OCI-LY3 (cell line): ENCODE measurements around the gene OR4D9.

Source experiments
- EZH2phosphoT487 ChIP-seq: fragments of 200-600 bp; shearing (Covaris generic); IDR thresholded peaks from 2 replicates; pipeline ENCODE4 v1.6.1; 2018; ENCODE audit warnings: antibody characterized with exemption, mixed run types, low read depth
- TF ChIP-seq, protein P1 (sequence below): fragments of 200-600, 300-600 bp; sonication (generic); IDR thresholded peaks from 2 replicates; pipeline ENCODE4 v1.5.1; 2014; ENCODE audit warnings: antibody characterized with exemption, low read length, low read depth

DNA sequence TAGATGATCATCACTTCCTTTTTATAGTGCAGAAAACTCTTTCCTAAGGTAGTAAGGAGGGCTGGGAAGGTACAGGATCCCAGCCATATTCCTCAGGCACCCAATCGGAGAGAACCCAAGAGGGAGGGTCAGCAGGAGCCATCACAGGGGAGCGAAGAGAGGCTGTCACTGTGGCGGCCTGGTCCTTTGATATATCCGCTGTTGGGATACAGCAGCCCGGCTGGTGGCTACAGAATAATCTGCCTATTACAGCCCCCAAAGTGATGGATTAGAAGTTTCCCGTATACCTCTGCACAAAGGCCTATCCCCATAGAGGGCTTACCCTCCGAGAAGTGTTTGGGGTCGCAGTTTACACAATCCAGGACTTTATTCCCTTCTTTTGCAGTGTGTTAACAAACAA is 48.5 kb downstream of the OR4D9 start:
- TF ChIP-seq, protein P1, sequence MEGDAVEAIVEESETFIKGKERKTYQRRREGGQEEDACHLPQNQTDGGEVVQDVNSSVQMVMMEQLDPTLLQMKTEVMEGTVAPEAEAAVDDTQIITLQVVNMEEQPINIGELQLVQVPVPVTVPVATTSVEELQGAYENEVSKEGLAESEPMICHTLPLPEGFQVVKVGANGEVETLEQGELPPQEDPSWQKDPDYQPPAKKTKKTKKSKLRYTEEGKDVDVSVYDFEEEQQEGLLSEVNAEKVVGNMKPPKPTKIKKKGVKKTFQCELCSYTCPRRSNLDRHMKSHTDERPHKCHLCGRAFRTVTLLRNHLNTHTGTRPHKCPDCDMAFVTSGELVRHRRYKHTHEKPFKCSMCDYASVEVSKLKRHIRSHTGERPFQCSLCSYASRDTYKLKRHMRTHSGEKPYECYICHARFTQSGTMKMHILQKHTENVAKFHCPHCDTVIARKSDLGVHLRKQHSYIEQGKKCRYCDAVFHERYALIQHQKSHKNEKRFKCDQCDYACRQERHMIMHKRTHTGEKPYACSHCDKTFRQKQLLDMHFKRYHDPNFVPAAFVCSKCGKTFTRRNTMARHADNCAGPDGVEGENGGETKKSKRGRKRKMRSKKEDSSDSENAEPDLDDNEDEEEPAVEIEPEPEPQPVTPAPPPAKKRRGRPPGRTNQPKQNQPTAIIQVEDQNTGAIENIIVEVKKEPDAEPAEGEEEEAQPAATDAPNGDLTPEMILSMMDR = no peak
- no peak for TF ChIP-seq EZH2phosphoT487
